GM18505 (cell line): ENCODE results near the gene PCYT2.
A peak's percentile ranks its signal among the peaks of the same experiment; 100 is the strongest.

Experiments
- ATAC-seq: cut with Tn5 transposase; IDR thresholded peaks from one replicate; pipeline ENCODE4 v1.9.1; 2021; ENCODE audit not compliant: unreplicated experiment
- POLR2A ChIP-seq: IDR thresholded peaks from 4 replicates; pipeline ENCODE4 v1.6.1; 2011; ENCODE audit warnings: borderline replicate concordance; ENCODE audit not compliant: insufficient read depth, insufficient read length; ENCODE audit errors: extremely low read depth

The PCYT2 gene

DNA sequence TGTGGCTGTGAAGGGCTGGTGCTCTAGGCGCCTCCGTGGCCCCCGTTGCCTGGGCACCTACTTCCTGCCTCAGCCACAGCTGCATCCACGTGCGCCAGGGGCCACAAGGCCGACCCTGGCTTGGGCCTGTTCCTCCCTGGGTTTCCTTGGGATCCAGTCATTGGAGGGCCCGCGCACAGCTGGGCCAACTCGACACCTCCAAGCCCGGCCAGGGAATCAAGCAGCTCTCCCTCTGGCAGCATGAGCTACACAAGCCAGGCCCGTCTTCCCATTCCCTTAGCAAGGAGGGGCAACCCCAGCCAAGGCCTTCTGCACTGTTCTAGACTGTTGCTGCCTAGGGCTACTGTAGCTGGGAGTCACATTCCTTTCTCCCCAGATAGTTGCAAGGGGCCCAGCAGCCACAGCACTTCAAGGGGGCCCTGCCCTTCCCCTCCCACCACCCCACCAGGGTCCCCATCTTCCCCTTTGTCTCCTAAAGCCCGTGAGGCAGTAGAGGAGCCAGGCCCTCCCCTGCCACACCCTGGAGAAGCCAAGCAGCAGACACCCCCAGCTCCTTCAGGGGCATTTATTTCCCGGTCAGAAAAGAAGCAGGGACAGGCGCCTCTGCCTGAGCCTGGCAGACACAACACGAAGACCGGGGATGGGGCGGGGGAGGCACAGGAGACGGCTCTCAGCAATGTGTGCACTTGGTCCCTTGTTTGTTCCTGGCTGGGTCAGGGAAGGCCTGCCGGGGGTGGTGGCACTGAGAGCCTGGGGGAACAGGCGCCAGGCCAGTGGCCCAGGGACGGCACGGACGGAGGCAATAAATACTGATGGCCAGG, 43.8 kb downstream of the PCYT2 start:
- TF ChIP-seq POLR2A: peak; percentile 59
- no peak for ATAC-seq

DNA sequence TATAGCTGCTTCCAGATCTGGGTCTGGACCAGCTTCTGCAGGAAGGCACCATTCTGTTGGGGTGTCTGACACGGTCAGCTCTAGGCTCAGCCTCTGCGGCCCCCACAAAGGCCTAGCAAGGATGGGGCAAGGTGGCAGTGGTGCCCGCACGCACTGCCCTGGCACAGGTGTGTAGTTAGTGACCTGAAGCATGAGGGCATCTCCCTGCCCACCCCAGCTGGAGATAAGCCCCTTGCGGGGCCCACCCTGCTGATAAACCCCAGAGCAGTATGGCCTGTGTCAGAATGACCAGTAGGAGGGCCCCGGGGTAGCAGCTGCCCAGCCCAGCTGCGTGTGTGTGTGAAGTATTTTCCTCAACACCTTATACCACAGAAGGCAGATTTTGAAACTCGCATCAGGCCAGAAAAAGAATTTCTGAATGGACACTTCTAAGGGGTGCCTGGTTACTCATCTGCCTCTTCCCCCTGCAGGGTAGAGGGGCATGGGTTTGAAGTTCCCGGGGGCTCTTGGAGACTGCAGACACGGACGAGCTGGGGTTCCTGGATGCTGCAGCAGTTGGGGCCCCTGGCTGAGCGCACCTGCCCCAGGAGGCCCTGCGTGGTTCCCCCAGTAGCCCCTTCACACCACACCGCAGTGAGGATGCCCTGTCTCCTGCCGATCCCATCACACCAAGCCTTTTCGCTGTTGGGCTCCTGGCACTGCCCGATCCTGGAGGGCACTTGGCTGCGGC, 44.6 kb downstream of the PCYT2 start:
- peak; percentile 3 for TF ChIP-seq POLR2A
- ATAC-seq: no peak

DNA sequence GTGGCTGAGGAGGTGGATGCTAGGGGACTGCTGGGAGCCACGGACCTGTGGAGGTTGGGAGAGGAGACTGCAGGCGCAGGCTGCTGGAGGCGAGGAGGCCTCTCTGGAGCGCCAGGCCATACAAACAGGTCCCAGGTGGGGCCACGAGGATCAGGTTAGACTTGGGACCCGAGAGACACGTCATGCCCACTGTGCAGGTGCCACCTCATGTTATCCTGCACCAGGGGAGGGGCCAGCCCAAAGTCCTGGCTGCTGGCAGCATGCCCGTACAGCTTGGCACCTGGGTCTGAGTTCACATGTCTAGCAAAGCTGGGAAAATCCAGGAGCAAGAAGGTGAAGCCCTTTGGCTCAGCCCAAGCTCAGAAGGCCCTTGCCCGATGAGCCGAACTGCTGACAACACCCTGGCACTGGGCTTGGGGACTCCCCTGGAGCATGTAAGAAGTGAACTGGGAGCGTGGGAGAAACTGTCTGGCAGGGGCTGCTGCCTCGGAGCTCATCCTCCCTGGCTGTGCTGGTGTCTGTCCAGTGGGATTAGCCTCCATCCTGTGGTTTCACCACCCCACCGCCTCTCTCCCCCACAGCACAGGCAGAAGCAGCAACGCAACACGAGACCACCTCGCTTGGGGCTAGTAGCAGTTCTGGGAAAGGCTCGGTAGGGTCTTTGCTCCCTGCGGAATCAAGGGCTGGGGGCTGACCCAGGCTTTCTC, 45.3 kb downstream of the PCYT2 start:
- no peak for ATAC-seq
- TF ChIP-seq POLR2A: peak; percentile 37

DNA sequence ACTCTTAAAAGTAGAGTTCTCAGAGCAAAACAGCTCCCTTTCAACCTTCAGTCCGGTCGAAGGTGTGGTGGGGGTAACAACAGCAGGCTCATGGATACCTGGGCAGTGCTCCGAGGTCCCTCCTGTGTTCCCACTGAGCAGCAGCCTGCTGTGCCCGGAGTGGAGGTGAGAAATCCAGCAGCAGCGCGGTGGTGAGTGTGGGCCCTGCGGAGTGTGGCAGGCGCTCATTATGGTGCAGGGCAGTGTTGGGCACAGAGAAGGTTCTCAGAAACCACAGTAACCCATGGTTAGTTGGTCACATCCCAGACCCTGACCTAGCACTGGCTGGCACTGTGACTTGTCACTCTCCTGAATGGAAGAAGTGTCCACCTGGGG, 45.9 kb downstream of the PCYT2 start:
- no peak for TF ChIP-seq POLR2A
- no peak for ATAC-seq

DNA sequence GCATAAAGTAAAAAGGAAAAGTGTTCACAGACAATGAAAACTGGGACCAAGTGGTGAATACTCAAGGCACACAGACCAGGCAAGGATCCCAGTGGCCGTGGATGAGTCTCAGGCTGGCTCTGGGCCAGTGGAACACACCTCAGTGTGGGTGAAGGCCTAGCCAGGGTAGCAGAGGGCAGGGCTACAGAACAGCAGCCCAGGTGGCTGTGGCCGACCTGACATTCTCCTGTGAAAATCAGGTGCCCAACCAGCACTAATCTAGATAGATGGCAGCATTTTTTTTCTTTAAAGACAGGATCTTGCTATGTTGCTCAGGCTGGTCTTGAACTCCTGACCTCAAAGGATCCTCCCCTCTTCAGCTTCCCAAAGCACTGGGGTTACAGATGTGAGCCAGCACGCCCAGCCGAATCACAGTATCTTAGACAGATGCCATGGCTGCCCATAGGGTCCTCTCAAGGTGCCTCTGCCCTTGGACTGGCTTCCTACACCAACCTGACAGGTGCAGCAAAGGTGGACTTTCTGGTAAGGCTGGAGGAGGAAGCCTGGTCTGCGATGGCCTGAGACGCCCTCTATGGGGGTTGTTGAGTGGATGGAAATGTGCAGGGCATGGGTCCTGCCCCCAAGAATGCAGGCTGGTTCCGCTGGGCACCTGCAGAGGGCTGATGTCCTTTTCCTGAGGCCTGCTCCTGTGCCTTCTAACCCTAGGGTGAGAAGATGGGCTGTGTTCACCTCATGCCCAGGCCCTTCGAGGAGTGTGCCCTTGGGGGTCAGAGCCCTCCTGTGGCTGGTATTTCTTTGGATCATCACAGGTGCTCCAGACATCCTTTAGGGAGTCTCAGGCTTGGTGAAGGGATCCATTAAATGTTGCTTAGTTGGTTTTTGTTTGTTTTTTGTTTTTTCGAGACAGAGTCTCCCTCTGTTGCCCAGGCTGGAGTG, 47.1 kb downstream of the PCYT2 start:
- TF ChIP-seq POLR2A: peak; percentile 12
- ATAC-seq: no peak

DNA sequence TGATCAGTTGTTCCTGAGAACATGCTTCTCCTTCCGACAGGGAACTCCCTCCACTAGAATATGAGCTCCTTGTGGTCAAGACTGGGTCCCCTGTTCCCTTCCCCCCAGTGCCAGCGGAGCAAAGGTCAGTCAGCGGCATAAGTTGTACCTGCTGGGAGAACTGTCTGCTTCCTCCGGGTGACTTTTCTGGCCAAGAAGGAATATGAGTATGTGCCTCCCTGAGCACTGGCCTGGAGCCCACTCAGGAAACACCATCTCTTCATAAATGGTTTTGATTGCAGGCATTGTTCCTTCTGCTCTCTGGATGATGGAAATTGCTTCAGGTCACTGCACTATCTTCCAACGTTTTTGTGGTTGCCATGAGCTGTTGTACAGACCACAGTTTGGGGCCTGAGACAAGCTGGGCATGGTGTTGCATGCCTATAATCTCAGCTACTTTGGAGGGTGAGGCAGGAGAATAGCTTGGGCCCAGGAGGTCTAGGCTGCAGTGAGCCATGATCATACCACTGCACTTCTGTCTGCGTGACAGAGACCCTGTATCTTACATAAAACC, 48.0 kb downstream of the PCYT2 start:
- TF ChIP-seq POLR2A: no peak
- no peak for ATAC-seq

DNA sequence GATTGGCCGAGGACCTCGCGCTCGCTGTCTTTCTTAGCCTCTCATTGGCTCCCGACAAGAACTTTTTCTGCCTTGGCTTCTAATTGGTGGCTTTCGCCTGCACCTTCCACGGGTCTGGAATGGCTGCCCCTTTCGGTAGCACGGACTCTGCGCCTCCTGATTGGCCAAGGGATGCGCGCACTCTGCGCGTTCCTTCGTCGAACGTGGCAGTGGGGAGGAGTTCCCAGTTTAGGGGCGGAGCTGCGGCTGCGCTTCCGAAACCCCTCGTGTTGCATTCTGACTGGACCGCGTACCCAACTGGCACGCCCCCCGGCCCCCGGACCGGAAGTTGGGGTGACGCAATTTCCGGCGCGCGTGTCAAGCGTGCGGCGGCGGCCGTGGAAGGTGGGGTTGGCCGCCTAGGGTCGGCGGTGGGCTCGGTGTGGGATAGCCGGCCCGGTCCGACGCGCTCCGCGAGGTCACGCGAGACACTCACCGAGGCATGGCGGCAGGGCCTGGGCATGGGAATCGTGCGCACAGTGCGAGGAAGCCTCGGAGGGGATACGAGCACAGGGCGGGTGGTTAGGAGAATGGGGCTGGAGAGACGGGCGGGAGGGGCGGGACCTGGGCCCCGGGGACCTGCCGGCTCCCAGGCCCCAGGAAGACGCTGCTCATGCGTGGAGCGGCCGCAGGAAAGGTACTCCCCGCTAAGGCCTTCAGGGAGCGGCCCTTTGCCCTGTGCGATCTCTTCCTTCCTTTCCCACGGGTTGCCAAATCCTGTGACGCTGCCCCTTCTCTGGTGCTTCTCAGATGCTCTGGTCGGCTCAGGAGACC, 50.2 kb downstream of the PCYT2 start:
- TF ChIP-seq POLR2A: peak; percentile 90
- ATAC-seq: peak; percentile 66

DNA sequence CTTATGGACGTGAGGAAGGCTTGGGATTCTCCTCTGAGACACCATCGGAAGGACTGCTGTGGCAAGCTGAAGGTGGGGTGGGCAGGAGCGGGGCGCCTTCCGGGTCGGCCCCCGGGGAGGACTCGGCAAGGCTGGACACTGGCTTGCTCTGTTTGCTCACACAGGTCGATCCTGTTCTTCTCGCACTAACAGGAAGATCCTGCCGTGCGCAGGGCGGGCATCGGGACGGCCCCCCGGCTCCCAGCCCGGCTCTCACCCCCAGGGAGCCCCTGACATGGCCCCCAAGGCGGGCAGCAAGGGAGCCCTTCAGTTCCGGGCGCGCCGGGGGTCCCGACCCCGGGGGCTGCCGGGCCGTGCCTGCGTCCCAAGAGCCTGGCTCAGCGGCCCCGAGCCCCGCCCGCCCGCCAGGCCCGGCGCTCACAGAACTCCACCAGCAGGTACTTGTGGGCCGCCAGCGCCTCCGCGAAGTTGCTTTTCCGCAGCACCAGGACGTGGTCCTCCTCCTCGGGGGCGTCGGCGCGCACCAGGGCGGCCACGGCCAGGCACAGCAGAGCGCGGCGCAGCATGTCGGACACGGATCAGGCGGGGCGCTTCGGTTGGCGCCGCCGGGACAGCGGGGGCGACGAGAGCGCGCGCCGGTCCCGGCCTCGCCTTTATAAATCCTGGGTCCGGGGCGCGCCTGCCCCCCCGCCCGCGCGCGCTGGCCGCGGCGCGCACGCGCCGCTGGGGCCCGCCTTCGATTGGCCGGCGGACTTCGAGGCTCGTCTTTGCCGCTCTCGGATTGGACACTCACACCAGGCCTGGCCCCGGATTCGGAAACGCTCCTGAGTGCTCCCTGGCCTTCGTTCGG, 51.1 kb downstream of the PCYT2 start, which contains the start of gene P4HB:
P4HB (minus strand) TSS at position 630 of the 850 bp plus-strand sequence; CDS start at position 566, 64 bp downstream.
- ATAC-seq: peak; percentile 75
- TF ChIP-seq POLR2A: peak; percentile 95

DNA sequence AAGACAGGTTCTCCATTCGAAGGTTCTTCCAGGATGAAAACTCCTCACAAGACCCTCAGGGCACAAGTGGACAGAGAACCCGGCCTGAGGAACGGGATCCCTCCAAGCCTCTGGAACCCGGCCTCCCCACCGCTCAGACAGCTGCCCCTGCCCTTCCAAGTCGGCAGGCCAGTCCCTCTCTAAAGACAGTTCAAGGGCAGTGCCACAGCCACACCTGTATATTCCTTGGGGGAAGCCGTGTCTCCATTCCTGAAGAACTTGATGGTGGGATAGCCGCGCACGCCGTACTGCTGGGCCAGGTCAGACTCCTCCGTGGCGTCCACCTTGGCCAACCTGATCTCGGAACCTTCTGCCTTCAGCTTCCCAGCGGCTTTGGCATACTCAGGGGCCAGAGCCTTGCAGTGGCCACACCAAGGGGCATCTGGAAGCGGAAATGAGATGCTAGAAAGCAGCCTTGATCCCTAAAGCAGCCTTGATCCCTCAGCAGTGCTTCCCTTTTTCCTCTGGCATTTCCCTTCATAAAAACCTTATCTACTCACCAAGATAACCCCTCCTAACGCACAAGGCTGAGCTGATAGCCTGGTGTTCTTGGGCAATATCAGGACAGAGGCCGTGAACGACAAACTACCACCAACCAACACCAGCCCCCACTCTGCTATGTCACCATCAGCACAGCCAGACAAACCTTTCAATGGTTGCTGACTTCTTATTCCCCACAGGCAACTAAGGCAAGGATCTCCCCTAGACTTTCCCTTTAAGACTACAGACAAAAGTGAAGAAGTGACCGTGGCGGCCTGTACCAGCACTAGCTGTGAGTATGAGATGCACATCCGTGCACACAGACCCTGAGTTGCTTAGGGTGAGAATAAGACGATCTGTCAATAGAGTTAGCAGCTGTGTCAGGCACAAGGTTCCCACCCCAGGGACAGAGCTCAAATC, 52.0 kb downstream of the PCYT2 start:
- no peak for ATAC-seq
- no peak for TF ChIP-seq POLR2A

DNA sequence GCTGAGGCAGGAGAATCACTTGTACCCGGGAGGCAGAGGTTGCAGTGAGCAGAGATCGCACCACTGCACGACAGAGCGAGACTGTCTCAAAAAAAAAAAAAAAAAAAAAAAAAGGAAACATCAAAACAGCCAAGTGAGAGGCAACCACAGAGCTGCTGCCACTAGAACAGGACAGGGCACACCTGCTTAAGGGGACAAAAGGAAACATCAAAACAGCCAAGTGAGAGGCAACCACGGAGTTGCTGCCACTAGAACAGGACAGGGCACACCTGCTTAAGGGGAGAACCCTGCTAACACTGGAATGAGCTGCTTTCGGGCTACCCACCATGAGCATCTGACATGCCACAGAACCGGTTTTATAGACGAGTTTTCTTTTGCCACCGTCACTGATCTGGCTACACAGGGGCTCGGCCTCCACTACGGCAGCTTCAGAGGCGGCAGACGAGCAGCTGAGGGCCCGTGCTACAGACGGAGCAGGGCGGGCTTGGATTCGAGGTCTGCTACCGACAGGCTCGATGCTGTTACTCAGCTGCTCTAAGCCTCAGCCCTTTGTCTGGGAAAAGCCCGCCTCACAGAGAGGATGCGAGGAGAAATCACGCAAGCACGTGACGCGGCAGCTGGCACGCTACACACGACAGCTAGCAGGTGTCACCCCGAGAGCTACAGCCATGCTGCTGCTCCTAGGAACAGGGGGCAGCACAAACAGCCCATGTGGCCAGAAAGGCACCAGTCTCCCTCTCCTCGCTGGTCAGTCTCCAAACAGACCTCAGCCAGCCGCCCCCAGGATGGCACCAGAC, 52.8 kb downstream of the PCYT2 start:
- no peak for TF ChIP-seq POLR2A
- no peak for ATAC-seq
